Left ventricle myocardium inferior (tissue), 1 donor: ENCODE measurements around the gene KRTCAP3. TPM values are rescaled to one million over a fixed set of nuclear protein-coding genes. Genes with fewer than 3 reads are reported as not detected.
A peak's percentile ranks its signal among the peaks of the same experiment; 100 is the strongest.

Experiments used
- DNase-seq: peaks from one replicate; pipeline ENCODE4 v3.0.0-alpha.2; 2020
- H3K27ac ChIP-seq: fragments of 200-600 bp; replicated peaks from 2 replicates; pipeline ENCODE4 v1.8.0; 2021
- H3K27me3 ChIP-seq: fragments of 200-600 bp; 2 replicates; pipeline ENCODE4 v1.8.0; 2021; ENCODE audit warnings: low read depth
- H3K36me3 ChIP-seq: fragments of 200-600 bp; 2 replicates; pipeline ENCODE4 v1.8.0; 2021
- H3K4me1 ChIP-seq: fragments of 200-600 bp; 2 replicates; pipeline ENCODE4 v1.8.0; 2021
- H3K4me3 ChIP-seq: fragments of 200-600 bp; 2 replicates; pipeline ENCODE4 v1.8.0; 2021; ENCODE audit warnings: mild to moderate bottlenecking, moderate library complexity
- H3K9me3 ChIP-seq: fragments of 200-600 bp; replicated peaks from 2 replicates; pipeline ENCODE4 v1.8.0; 2021
- intact Hi-C: fragments of 100-400 bp; cut with micrococcal nuclease; formaldehyde crosslinking; loops from one replicate; pipeline ENCODE4 v1.11.0; 2022
- total RNA-seq: library from RNA; stranded (reverse); fragmentation: NEBNext Ultra II Directional; extraction: Animal tissue kit (Norgen Biotek cat#: 25700); gene quantifications from one replicate; pipeline ENCODE4 v1.2.1, GENCODE V29; 2021
- TF ChIP-seq, protein P1 (sequence below): fragments of 200-600 bp; IDR thresholded peaks from 2 replicates; pipeline ENCODE4 v1.8.0; 2021; ENCODE audit warnings: antibody characterized with exemption, mild to moderate bottlenecking, borderline replicate concordance
- donor health status: DM: no; HTN: yes; CAD: no; lungs with severe emphysema.

KRTCAP3 gene
- total RNA-seq, 1 donor from 2014 or later: 0.63 TPM

DNA sequence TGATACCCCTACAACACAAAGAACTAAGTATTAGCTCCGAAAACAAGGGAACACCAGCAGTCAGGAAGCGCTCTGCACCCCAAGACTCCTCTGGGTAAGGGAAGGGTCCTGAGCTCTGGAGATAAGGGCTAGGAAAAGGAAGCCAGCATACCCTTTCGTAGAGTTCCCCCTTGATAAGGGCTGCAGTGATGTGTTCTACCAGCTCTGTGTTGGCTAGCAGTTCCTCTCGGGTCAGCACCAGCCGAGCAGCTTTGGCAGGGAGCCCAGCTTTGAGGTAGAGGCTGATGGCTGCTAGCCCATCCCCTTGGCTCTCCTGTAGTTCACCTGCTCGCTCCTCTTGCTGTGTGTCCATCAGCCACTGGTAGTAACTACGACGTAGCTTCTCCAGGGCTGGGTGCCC, 18.9 kb downstream of the KRTCAP3 start:
- TF ChIP-seq, protein P1, sequence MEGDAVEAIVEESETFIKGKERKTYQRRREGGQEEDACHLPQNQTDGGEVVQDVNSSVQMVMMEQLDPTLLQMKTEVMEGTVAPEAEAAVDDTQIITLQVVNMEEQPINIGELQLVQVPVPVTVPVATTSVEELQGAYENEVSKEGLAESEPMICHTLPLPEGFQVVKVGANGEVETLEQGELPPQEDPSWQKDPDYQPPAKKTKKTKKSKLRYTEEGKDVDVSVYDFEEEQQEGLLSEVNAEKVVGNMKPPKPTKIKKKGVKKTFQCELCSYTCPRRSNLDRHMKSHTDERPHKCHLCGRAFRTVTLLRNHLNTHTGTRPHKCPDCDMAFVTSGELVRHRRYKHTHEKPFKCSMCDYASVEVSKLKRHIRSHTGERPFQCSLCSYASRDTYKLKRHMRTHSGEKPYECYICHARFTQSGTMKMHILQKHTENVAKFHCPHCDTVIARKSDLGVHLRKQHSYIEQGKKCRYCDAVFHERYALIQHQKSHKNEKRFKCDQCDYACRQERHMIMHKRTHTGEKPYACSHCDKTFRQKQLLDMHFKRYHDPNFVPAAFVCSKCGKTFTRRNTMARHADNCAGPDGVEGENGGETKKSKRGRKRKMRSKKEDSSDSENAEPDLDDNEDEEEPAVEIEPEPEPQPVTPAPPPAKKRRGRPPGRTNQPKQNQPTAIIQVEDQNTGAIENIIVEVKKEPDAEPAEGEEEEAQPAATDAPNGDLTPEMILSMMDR: no peak
- Histone ChIP-seq H3K27me3 (no peaks in the 10 kb centered on the region), H3K36me3 (peaks cover 75% of the 10 kb centered on the region), H3K9me3 (no peaks in the 10 kb centered on the region), H3K4me3 (no peak overlapping the region), H3K27ac (no peak overlapping the region), H3K4me1 (no peaks in the 10 kb centered on the region)
- intact Hi-C loops: no loop called here
- DNase-seq: peak; percentile 29

DNA sequence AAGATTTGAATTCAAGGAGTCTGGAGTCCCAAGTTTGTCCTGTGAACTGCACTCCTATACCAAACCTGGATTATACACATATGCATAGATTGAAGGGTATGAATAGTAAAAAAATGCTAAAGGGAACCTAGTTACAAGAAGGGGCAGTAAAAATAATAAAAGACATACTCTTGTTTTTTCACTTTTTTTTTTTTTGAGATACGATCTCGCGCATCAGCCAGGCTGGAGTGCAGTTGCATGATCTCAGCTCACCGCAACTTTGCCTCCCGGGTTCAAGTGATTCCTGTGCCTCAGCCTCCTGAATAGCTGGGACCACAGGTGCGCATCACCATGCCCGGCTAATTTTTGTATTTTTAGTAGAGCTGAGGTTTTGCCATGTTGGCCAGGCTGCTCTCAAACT, 22.3 kb downstream of the KRTCAP3 start:
- intact Hi-C loops: no loop called here
- Histone ChIP-seq H3K27ac (no peak overlapping the region), H3K27me3 (no peaks in the 10 kb centered on the region), H3K4me3 (no peak overlapping the region), H3K36me3 (peaks cover 42% of the 10 kb centered on the region), H3K4me1 (no peaks in the 10 kb centered on the region), H3K9me3 (no peaks in the 10 kb centered on the region)
- TF ChIP-seq, protein P1: no peak
- no peak for DNase-seq

DNA sequence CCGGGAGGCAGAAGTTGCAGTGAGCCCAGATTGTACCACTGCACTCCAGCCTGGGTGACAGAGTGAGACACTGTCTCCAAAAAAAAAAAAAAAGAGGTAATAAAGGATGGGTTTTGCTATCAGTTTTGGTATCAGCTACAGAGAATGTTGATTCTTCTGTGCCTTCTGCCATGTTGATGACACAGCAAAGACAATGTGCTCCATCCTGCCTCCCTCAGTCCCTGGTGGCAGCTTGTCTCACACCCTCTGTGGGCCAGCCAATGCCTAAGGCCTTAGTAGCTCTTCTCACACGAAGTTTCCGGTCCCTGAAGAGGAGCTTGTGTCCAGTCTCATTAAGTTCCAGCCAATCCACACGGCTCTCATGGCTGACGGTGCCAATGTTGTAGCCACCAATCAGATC, 29.8 kb downstream of the KRTCAP3 start:
- Histone ChIP-seq H3K4me3 (no peak overlapping the region), H3K36me3 (peaks cover 60% of the 10 kb centered on the region), H3K4me1 (no peaks in the 10 kb centered on the region), H3K27me3 (no peaks in the 10 kb centered on the region), H3K9me3 (no peaks in the 10 kb centered on the region), H3K27ac (no peak overlapping the region)
- TF ChIP-seq, protein P1: no peak
- intact Hi-C loops: no loop called here
- DNase-seq: no peak

DNA sequence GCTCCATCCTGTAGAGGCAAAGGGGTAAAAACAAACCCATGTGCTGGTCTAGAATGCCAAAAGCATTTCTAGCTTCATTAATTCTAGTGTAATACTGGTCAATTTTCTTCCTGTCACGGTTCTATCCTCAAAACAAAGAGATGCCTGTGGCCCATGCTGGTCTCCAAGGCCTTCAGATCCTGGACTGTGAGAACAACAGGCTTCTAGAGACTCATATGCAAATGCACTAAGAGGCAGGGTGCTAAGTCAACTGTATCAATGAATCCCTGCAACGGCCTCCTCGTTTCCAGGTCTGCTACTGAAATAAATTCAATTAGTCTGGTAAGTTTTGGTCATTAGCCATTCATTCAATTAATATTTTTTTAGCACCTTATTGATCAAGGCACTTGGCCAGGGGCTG, 43.3 kb downstream of the KRTCAP3 start:
- Histone ChIP-seq H3K27me3 (no peaks in the 10 kb centered on the region), H3K4me1 (peaks cover 29% of the 10 kb centered on the region), H3K36me3 (peaks cover 41% of the 10 kb centered on the region), H3K27ac (no peak overlapping the region), H3K4me3 (no peak overlapping the region), H3K9me3 (no peaks in the 10 kb centered on the region)
- TF ChIP-seq, protein P1: no peak
- DNase-seq: no peak
- intact Hi-C loops: no loop called here

DNA sequence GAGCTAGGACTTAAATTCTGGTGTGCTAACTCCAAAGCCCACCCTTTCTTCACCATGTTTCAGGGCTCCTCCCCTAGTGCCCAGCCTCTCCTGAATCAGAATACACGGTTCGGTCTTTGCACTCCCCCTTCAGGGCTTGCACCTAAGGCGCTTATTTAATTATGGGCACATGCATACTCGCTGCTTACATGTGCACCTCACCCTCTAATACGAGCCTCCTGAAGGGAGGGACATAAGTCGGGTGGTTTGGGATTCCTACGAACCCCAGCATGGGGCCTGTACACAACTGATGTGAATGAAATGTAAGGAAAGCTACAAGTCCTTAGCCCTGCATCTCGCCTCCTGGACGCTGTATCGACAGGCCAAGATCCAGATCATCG, 46.9 kb downstream of the KRTCAP3 start:
- peak overlapping the region; percentile 80 for H3K4me3 ChIP-seq
- no peaks in the 10 kb centered on the region for H3K9me3 ChIP-seq
- intact Hi-C loops: no loop called here
- H3K4me1 ChIP-seq: peaks cover 29% of the 10 kb centered on the region
- no peak for DNase-seq
- TF ChIP-seq, protein P1: no peak
- peaks cover 11% of the 10 kb centered on the region for H3K36me3 ChIP-seq
- H3K27me3 ChIP-seq: no peaks in the 10 kb centered on the region
- peak overlapping the region; percentile 69 for H3K27ac ChIP-seq
